HT-29 (cell line): ENCODE measurements around the gene KCNT2. TPM values are rescaled to one million over a fixed set of nuclear protein-coding genes. Genes with fewer than 3 reads are reported as not detected.

Experiments used
- DNase-seq: peaks from one replicate; pipeline ENCODE4 v3.0.0-alpha.2; 2015; ENCODE audit warnings: low spot score
- total RNA-seq: library from RNA; depleted of rRNA; stranded (reverse); fragments of >200 nt; shearing (Covaris generic); gene quantifications from 2 replicates; pipeline ENCODE4 v1.2.3, GENCODE V29; 2014

KCNT2 gene
- total RNA-seq, 1 experiment from 2014 or later, result not detected

- DNase-seq, result no peak
Measured at GRCh38 chr1:196401452-196401833, 206.8 kb downstream of the KCNT2 start.

DNA sequence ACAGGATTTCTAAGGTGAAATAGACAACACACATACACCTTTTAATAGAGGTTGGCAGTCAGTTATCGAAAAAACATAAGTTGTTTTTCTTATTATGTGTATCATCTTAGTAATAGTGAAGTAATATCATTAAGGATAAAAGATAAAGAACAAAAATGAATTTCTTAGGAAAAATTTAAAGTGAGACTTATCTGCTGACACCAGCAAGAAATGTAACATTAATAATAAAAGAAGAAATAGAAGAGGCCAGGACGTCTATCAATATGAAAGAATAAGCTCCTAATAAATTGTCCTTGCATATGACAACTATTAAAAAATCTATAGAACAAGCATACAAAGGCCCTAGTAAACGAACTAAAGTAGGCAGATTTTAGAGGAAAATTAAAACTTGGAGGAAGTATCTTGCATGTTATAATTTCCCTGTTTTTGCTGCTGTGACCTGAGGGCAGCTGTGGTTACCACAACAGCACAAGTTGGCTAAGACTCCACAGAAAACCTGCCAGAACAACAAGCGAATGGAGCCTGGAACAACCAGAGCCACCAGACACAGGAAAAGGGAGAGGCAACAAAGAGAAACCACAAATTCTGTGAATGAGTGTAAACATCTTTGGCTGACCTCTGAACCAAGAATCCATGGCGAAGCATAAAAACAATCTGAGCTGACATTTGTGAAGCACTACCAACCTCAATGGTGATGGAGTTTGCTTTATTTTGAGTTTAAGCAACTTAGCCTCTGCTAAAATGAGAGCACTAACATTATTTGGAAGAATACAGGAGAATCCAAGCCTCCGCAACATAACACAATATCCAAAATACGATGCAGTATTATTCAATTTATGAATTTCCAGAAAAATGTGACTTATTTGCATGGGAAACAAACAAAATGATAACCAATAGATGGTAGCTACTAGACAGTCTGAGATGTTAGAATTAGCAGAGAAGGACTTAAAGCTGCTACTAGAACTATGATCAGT is 207.5 kb downstream of the KCNT2 start:
- peak; percentile 68 for DNase-seq

DNA sequence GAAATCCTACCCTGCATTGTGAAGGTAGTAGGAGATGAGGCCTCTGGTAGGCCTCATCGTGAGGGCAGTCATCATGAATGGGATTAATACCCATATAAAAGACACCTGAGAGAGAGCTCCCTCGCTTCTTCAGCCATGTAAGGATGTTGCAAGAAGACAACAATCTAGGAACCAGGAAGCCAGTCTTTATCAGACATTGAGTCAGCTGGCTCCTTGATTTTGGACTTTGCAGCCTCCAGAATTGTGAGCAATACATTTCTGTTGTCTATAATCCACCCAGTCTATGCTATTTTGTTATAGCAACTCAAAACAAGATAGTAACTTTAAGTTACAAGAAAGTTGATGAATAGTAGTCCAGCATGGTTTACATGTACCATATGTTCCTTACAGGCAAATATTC is 208.5 kb downstream of the KCNT2 start:
- DNase-seq, result no peak

DNA sequence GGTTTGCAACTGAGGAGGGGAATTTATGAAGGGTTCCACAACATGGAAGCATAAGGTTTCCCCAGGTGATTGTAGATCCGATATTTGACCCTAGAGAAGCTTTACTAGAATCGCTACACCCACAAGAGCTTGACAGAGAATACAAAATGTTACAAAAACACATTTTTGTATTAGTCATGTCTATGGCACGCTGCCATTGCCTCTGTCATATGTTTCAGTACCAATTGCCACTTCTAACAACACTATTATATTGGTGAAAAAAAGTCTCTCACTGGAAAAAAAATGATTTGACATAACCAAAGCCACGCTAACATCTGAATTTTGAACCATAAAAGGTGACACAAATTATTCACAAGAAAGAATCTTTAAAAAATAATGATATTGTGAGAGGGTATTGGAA is 214.5 kb downstream of the KCNT2 start:
- no peak for DNase-seq

DNA sequence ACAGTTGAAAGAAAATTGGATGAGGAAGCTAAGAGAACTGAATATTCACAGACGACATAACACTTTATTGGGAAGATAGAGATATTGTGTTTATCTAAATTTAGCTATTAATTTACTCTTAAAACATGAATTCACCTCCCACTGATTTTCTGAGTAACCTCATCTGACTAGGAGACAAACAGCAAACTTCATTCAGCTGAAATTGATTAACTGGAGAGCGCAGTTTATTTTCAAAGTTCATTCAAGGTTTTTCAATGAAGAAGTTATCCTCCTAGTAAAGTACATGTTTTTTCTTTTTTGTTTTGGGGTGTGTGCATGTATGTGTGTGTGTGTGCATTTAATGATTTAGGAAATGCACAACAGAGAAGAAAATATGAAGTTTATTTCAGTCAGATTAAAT is 215.0 kb downstream of the KCNT2 start:
- no peak for DNase-seq

- DNase-seq, result no peak
Measured at GRCh38 chr1:196387766-196388165, 220.5 kb downstream of the KCNT2 start.

DNA sequence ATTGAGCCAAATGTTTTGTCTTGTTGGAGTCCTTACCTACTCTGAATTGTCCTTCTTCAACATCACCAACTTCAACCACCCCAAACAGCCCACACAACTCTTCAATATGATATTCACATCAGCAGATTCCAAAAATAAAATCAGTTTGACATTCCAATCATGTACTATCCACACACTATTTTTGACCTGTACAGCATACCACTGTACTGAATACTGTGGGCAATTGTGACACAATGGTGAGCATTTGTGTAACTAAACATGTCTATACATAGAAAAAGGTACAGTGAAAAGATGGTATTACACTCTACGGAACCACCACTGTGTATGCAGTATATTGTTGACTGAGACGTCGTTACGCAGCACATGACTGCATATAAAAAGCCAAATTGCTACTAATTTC is 223.1 kb downstream of the KCNT2 start:
- DNase-seq, result no peak

DNA sequence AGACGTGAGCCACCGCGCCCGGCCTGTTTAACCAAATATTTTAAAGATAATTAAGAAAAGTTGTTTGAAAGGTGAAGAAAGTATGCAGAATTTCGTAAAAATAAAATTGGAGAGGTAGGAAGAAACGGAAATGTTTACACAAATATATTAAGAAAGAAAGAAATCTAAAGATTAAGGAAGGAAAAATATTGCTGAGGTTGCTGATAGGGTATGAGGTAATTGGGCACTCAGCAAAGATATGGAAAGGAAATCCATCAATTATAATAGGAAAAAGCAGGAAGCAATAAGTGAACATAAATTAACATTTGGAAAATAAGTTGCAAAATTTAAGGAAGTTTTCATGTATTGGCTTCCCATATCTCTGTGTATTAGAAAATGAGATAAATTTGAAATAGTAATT is 225.9 kb downstream of the KCNT2 start:
- DNase-seq, result no peak

GRCh38 chr1:196381544-196381943 is 226.7 kb downstream of the KCNT2 start:
- DNase-seq, result no peak

GRCh38 chr1:196380316-196380715 is 227.9 kb downstream of the KCNT2 start:
- peak; percentile 41 for DNase-seq

- peak; percentile 55 for DNase-seq
Measured at GRCh38 chr1:196377811-196378210, 230.4 kb downstream of the KCNT2 start.

GRCh38 chr1:196376630-196377328 is 231.5 kb downstream of the KCNT2 start:
- no peak for DNase-seq

- DNase-seq, result no peak
Measured at GRCh38 chr1:196373798-196374197, 234.4 kb downstream of the KCNT2 start.

DNA sequence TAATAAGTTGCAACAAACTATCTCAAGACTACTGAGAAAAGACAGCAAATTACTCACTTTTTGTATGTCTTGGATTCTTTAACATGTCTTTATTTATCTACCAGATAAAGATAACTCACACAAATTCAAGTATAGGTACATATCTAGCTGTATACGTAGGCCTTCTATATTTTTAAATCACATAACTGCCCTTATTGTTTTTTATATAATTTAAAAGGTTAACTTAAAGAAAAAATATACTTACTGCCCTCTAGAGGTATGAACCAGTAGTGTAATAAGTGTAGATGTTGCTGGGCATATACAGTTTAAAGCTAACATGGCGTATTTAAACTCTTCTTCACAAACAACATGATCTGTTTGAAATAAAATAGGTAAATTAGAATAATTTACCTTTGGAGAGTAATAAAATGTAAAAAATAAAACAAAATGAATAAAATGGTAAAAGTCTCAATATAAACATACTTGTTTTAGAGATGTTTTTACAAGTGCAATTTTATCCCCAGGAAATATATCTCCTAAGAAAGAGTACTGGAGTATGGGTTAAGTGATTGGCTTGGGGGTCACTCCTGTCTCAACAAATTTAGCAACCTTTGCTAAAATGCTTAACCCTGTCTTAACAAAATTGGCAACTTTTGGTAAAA is 235.2 kb downstream of the KCNT2 start:
- DNase-seq, result peak; percentile 70

- no peak for DNase-seq
Measured at GRCh38 chr1:196367838-196368237, 240.4 kb downstream of the KCNT2 start.

DNA sequence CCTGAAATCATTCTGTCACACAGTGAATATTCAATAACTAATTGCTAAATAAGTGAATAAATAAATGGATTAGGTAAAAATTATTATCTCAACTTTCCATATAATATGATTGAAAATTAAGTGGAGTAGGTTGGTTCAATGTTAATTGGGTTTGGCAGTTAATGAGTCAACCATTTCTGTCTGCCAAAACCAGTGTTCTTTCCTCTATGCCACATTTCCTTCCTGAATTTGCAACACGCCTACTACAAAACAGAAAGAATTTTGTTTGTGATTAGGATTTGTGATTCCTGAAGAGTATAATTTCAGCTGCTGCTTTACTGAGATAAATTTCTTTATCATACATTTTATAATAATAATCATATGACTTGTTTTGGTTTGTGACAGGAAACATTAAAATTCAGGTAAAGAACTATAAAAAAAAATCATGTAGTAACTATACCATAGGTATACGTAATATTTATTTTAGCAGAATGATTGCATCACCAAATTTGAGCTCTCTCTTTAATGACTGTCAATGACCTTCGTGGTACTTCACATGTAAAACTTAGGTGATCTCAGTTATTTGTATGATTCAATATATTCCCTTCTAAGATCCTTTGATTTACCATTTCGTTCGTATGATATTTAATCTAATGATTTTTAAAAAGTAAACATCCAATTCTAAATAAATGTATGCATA is 241.3 kb downstream of the KCNT2 start:
- DNase-seq, result no peak

- peak; percentile 72 for DNase-seq
Measured at GRCh38 chr1:196361112-196361714, 247.0 kb downstream of the KCNT2 start.

- no peak for DNase-seq
Measured at GRCh38 chr1:196357913-196358312, 250.3 kb downstream of the KCNT2 start.

GRCh38 chr1:196355206-196355786 is 252.9 kb downstream of the KCNT2 start:
- DNase-seq, result peak; percentile 63

GRCh38 chr1:196344453-196344852 is 263.8 kb downstream of the KCNT2 start:
- DNase-seq, result no peak

DNA sequence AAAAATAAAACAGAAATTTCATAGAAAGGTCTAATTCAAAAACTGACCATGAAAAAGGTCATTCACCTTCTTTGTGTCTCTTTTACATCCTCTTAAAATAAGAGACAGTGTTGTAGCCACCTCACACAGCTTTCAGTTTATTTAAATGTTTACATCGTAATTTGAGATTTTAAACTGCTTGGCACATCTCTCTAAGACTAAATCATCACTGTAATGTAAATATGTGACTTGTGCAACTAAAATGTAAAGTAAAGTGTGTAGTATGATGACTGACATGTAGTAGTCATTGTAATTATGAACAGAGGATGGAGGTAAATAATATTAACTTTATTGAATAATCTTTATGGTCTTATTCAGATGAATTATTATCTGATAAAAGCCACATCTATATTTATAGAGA is 283.9 kb downstream of the KCNT2 start:
- DNase-seq, result no peak
